COLO668 (cell line): Measurements from ENCODE around the gene ROR2.

Experiments
- DNase-seq: peaks from one replicate; lab custom pipeline; 2025; ENCODE audit not compliant: unreplicated experiment; lab: John Stamatoyannopoulos, UW

ROR2 gene

DNA sequence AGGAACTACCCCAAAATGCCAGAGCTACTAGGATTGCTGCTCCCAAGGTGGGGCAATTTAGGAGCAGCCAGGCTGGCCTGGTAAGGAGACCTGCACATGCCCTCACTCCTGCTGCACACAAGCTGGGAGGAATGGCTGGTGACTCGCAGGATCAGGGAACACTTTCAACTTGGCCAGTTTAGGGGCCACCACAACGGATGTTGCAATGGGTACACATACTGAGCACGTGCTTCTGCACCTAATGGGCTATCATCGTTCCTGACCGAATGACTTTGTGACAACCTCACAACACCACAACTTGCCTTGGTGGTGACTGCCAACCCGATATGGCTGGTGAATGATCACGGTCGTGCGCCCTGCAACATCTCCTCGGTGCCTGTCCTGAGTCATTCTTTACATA lies 172.0 kb downstream of the ROR2 start:
- no peak for DNase-seq

DNA sequence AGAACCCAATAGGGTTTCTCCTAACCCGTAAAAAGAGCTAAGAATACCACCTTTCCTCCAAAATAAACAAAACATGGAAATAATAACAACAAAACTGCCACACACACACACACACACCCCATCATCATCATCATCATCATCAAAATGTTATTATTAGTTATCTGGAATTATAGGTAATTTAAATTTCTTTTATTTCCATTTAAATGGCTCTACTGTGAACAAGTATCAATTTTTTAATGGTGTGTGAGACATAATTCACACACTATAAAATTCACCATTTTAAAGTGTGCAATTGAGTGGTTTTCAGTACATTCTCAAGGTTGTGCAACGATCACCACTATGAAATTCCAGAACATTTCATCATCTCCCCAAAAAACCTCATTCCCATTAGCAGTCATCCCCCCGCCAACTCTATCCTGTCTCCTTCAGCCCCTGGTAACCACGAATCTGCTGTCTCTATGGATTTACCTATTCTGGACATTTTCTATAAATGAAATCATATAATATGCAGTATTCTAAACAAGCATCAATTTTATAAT lies 172.7 kb downstream of the ROR2 start:
- no peak for DNase-seq

DNA sequence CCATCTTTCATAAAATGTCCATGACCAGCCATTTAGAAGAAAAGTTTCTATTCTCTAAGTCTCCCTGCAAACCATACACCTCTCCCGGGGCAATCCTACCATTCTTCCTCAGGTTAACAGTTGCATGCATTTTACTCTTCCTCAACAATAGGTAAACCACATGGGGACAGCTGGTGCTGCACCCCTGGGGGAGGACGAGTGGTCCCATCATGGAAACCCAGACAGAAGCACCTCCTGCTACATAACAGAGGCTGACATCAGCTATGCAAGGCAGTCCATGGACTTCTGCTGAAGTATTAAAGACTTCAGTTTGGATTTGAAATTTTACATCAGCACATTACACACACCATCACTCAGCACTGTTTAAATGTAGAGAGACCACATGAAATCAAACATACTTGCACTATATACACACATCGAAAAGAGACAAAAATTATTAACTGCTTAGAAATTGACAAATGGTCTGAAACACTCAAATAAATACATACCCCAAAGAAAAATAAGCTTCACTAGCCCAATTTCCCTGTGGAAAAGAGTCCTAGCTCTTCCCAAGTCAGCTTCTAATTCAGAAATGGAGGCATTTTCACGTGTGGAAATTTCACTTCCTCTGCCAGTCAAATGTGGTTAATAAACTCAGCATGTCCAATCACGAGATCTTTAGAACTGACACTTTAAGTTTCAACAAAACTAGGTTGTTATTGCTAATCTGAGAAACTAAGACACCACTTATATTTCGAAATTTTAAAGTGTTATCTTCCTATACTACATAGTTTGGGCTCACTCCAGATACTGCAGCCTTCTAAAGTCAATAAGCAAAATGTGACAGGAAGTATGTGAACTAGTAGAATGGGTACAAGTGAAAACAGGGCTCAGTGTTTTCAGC lies 173.4 kb downstream of the ROR2 start:
- DNase-seq: no peak

DNA sequence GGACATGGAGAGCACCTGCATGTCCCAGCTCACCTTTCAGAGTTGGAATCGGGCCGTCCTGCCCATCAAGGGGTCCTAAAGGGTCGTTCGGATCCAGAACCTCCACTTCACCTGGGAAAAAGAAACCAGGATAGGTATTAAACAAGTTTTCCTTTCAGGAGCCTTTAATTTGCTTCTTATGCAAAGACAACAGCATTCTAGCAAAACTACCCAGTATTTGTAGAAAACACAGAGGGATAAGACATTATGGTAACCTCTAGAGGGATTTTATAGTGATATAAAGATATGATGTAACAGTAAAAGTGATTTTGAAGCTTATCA lies 174.4 kb downstream of the ROR2 start:
- DNase-seq: no peak

DNA sequence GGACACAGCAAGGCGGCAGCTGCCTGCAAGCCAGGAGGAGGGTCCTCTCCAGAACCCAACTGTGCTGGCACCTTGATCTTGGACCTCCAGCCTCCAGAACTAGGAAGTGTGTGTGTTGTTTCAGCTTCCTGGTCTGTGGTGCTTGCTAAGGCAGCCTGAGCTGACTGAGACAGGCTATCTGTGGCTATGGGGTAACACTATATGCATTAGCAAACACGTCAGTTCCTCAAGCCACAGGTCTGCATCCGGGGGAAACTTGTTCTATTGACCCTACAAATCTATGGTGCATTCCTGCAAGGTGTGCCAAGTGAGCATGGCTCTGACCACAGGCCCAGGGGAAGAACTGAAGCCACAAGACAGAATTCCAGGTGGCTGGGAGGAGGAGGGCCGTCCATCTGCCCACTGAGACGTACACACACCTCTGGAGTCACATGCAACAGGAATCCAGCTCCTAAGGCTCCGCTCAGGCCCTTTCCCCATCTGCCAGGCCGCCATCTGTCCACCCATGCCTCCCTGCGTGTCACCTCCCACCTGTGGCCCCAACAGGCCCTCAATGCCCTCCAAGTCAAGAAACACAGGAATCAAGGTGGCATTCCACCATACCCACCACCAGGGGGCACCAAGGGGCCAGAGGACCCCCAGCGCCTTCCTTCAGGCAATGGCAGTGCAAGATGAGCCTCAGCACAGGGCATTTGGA lies 174.9 kb downstream of the ROR2 start:
- peak; percentile 69 for DNase-seq

DNA sequence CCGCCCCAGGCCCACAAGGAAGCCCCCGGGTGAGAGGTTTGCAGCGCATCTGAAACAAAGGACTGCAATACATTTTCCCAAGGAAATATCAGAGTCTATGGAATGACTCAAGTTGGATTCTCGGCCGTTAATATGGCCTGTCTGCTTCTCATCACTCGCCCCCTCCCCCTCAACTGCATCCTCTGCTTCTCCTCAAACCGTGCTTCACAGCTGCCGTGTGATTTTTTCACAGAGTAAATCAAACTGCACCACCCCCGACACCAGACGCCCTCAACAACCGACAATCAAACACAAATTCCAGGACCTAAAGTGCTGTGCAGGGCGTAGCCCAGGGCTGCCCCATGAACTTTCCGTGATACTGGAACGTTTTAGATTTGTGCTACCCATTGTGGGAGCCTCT lies 176.9 kb downstream of the ROR2 start:
- DNase-seq: no peak

DNA sequence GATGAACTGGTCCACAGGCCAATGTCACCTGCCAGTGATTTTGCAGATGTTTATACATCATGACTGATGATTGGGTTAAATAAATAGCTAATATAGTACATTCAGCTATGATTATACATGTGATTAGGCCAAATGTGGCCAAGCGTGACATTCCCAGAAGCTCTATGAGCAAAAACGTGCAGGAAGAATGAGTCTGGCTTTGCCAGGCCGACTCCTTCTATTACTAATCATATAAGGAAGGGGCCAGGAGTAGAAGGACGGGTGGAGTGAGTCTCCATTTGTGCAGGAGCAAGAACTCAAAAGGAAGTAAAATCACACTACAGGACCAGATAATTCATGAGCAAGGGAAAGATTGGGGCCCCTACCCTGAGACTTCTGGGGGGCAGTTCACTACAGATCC lies 178.2 kb downstream of the ROR2 start:
- DNase-seq: no peak

DNA sequence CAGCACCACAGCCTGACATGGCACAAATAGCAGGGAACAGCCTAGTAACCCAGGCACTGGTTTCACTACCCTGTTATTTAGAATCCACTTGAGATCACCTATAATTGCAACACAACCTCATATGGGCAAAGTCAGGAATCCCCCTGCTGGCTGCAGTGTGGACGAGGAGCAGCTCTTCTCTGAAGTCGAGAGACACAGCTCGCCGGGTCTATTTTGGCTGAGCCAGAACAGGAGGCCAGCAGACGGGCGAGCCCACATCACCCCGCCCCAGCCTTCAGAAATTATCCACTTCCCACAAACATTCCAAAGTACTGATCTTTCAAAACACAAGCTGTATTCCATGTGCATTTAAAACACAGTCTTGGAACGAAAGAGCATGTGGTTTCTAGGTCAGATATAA lies 179.0 kb downstream of the ROR2 start:
- no peak for DNase-seq

DNA sequence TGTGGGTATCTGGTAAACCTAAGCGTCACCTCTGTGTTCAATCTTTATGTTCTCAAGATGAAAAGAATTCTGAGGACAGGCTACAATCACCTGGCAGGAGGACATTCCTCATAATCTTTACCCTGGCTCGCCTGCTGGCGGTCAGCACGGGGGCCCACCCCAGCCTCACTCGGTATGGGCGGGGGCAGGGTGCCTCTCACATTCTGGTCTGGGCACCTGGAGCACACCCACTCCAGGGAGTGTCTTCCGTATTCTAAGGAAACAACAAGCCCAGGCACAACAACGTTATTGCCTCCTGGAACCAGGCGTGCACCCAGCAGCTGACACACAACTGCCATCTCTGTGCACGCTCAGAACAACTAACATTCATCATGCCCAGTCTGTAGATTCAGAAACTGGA lies 179.8 kb downstream of the ROR2 start:
- DNase-seq: no peak

DNA sequence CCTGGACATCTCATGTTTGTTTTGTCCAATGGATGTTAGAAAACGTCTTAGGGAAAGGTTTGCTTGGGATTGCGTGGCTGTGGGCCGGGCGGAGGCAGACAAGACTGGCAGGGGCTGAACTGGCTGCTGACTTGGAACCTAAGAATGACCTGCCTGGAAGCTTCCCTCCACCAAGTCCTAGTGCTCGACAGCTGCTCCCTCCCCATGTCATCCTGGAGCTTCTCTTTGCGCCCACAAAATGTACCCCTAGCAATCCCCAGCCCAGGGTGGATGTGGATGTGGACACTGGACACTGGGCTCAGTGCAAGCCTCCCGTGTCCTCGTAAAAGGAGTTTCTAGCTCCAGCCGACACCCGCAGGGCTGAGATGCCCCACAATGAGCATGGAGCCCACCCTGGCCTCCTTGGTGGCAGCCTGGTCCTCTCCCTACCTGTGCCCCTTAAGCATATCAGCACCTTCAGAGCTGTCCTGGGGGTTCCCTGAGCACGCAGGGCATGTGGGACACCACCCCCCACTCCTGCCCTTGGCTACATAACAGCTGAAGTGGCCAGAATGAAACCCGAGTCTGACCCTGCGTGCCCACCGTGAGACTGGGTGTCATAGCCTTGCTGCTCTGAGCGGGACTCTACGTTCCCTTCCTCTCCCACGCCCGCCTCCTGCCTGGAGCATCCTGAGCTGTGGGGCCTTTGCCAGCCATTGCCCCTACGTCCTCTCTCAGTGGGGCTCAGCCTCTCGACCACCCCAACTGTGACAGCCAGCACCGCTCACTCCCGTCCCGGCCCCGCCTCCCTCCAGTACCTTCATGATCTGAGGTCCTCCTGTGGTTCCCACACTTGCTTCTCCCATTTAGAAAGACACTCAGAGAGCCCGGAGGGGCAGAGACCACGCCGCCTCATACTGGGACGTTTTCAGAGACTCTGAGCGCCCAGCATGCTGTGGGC lies 180.8 kb downstream of the ROR2 start:
- no peak for DNase-seq

DNA sequence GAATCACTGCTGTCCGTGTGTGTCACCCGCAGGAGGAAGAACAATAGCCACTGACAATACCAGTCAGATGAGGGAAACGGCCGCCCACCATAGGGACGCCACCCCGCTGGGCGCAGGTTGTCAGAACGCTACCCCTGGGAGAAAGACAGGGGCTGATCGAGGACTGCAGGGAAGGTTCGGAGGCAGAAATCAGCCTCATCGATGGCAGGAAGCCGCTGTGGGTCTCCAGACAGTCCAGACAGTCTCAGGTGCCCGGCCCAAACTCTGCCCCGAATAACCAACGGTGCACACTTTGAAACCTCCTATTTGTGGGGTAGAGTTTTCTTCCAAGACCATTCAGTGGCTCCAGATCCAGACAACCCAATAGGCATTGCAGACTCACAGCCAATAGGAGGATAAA lies 181.5 kb downstream of the ROR2 start:
- no peak for DNase-seq

DNA sequence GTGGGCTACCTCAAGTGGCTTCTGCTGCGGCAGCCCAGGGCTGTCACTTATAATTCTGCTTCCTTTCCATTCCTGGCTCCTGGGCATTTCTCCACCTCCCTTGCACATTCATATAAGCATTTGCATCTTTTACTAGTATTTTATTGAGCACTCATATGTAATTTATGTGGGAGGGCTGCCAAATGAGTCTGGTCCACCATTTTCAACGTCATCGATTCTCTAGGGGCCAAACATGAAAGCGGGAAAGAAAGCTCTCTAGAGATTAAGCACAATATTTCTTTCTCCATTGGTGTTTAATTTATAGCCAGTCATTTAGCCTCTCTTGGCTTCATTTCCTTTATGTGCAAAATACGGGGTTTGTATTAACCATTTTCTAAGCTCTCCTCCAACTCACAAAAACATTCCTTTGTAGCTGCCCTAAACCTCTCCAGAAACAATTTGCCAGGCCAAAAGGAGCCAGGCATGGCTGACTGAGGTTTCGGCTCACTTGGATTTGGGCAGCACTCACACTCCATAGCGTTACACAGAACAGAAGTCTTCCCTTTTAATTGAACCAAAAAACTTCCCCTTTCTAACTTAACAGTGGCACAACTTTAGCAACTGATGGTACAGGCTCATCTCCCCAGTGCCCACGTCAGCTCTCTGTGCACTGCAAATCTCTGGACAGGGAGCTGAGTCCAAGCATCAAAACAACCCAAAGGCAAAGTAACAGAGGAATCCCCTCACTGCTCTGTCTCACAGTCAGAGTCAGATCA lies 183.5 kb downstream of the ROR2 start:
- no peak for DNase-seq

DNA sequence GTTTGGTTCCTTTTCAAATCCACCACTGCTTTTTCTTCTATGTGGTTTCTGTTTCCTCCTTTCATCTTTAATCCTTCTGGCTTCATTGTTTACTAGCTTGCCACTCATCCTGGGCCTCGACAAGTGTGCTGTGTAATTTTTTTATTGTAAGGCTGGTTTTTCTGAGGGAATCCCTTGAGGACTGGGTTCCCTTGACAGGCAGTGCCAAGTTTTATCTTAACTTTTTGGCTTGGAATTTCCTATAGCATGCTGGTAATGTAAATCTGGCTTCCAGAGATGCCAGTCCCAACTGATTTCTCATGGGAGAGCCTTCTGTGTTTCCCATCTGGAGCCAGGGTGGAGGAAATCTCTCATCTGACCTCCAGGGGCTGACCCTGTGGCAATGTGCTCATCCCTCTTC lies 184.7 kb downstream of the ROR2 start:
- DNase-seq: no peak

DNA sequence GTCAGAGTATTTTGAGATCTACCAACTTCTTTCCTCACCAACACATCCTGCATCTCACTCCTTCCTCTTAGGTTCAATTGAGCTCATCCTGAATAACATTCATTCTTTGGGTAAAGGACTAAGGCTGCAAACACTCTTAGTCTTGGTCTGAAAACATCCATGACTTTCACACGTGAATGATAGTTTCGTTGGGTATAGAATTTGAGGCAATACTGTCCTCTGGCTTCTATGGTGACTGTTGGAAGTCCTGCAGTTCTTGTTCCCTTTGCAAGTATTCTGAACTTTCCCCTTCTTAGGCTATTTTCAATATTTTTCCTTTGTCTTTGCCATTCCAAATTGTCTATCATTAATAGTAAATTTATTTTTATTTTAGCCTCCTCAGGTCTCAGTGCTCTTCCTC lies 185.4 kb downstream of the ROR2 start:
- no peak for DNase-seq

DNA sequence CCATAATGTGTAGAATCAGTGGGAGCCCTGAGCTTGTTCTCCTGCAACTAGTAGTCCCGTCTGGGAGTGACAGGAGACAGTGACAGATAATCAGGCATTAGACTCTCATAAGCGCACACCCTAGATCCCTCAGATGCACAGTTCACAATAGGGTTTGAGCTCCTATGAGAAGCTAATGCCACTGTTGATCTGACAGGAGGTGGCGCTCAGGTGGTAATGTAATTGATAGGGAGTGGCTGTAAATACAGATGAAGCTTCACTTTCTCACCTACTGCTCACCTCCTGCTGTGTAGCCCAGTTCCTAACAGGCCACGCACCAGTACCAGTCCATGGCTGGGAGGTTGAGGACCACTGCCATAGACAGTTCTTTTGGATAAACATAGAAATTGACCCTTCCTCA lies 188.7 kb downstream of the ROR2 start:
- DNase-seq: peak; percentile 16

DNA sequence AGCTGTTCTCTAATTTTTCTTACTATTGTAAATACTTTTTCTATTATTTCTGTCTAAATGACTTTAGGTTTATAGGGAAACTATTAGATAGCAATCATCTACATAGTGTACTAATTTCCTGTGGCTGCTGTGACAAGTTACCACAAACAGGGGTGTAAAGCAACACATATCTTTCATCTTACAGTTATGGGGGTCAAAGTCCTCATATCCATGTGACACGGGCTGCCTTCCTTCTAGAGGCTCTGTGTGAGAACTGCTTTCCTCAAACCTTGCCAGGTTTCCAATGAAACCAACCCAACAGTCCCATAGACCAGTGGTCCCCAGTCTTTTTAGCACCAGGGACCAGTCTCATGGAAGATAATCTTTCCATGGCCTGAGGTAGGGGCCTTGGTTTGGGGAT lies 189.1 kb downstream of the ROR2 start:
- DNase-seq: no peak

DNA sequence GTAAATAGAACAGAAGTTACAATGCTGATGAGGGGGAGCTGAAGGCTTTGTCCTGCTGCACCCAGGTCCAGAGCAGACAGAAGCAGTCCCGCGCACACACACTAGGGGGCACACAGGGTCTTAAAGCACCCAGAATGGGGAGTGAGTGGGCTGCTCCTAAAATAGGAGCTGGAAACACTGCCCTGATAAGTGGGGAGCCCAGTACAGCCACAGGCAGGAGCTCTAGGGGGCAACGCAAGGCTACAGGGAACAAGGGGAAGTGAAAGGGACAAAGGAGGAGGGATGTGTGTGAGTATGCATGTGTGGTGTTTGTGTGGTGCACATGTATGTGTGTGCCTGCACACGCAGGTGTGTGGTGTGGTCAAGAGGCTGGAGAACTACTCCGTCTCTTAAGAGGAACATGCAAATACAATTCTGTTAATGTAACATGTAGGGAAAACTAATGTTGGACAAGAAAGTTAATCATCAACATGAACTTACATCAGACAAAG lies 191.5 kb downstream of the ROR2 start:
- DNase-seq: peak; percentile 57

DNA sequence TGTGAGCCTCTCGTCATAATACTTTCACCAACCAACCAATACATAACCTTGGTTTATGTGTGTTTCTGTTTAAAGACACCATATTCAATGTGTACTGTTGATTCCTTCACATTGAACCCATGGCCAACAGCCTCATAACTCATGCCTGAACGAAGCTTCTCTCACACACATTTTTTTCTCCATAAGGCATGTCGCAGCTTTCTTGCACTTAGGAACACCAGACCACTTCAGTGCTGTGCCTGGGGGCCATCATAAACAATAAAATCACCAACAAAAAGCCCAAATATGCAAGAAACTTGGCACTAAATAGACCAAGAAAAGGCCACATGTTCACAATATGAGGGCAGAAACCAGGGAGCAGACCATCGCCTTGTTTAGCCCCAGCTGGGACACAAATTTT lies 192.2 kb downstream of the ROR2 start:
- DNase-seq: no peak

DNA sequence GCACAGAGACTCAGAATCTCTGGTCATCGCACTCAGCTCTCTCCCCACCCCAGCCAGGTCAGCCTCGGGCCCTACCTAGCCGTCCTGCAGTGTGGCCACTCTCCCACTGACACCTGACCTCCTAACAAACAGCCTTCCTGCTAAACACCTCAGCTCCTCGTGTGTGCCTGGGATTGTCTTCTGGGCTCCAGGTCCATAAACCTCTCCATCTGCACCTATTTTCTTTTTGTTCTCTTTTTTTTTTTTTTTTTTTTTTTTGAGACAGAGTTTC lies 193.6 kb downstream of the ROR2 start:
- no peak for DNase-seq

DNA sequence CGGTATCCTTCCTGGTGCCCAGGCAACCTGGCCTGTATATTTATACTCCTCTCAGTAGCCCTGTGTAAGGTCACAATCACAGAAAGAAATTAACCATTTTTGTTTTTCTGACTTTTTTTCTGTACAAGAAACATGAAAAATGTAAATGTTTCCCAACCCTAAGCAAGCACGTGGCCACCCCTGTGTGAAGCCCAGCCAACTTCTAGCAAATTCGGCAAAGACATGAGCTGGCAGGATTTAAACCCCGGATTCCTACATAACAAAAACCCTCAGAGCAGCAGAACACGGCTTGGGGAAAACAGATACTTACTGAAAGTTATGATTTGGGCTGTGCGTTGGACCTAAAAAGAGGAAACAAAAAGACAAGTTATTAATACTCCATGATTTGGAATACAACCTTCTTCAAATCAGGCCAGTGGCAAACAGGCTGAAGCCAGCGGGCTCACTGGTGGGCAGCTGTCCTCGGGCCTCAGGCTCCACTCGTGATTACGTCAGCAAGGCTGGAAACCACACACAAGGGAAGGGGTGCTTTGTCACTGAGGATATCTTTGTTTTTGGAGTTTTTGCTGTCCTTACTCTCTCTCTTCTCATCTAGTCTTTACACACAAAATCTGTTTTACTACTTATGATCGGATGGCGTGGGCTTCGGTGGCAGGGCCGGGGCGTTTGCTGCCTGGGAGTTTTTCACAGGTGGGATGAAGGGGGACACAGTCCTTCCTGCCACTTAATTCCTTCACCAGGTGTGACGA lies 194.1 kb downstream of the ROR2 start:
- DNase-seq: no peak
